GM12878 (cell line): ENCODE results near the gene RBMX. TPM values are rescaled to one million over a fixed set of nuclear protein-coding genes. Genes with fewer than 3 reads are reported as not detected.

Source experiments
- ATAC-seq: fragments of 200-7000 bp; cut with Tn5 transposase; 3 replicates; pipeline ENCODE4 v1.9.1; 2020; ENCODE audit warnings: mild to moderate bottlenecking, moderate library complexity
- BruUV-seq: library from RNA; stranded (reverse); fragments of 400-500 nt; replicated peaks from 2 replicates; lab custom pipeline; 2021; lab: Mats Ljungman, UMichigan
- CTCF ChIA-PET: fragments of 300-600 bp; sonication (Branson Sonifier 250); formaldehyde crosslinking; extraction: SDS; loops from one replicate; lab custom pipeline; 2021; ENCODE audit warnings: inconsistent platforms; lab: Yijun Ruan, JAX
- POLR2A ChIA-PET: fragments of 350-600 bp; formaldehyde crosslinking; extraction: SDS; loops from one replicate; lab custom pipeline; 2021; ENCODE audit warnings: inconsistent platforms; lab: Charles Lee
- RAD21 ChIA-PET: fragments of 300-600 bp; sonication (Branson Sonifier 250); formaldehyde crosslinking; loops from one replicate; lab custom pipeline; 2023; ENCODE audit warnings: antibody characterized with exemption; ENCODE audit not compliant: unreplicated experiment; lab: Charles Lee
- SMC1A ChIA-PET: fragments of 300-600 bp; sonication (Branson Sonifier 250); formaldehyde crosslinking; loops from one replicate; lab custom pipeline; 2023; ENCODE audit not compliant: unreplicated experiment, uncharacterized antibody; lab: Charles Lee
- DNase-seq: peaks from one replicate; pipeline ENCODE4 v3.0.0-alpha.2; 2011; ENCODE audit warnings: low read depth, low spot score
- FAIRE-seq: peaks from 3 replicates; lab custom pipeline; 2011; peaks lifted over from hg19 to GRCh38; lab: Jason Lieb, UNC
- H2AFZ ChIP-seq: 2 replicates; pipeline ENCODE4 v1.6.0; 2011; ENCODE audit warnings: low read depth, low read length, control low read depth; ENCODE audit not compliant: control insufficient read depth
- H3K27ac ChIP-seq: 2 replicates; pipeline ENCODE4 v1.5.1; 2011; ENCODE audit warnings: control low read depth; ENCODE audit not compliant: control insufficient read depth, insufficient read depth
- H3K27me3 ChIP-seq, 2 experiments: replicated peaks in 1 of 2; 2 replicates each; pipeline versions ENCODE4 v1.6.0 to v1.6.1; 2011; ENCODE audit warnings: low read length in 1 of 2; ENCODE audit not compliant: control insufficient read depth in 2 of 2, insufficient read depth in 2 of 2
- H3K36me3 ChIP-seq, 2 experiments: 2 replicates each; pipeline ENCODE4 v1.5.1; 2011; ENCODE audit warnings: low read length in 1 of 2; ENCODE audit not compliant: control insufficient read depth in 2 of 2, insufficient read depth in 2 of 2
- H3K4me1 ChIP-seq: 2 replicates; pipeline ENCODE4 v1.6.1; 2011; ENCODE audit warnings: mild to moderate bottlenecking, low read length, moderate library complexity, mixed read lengths; ENCODE audit not compliant: control insufficient read depth, insufficient read depth
- H3K4me2 ChIP-seq: 2 replicates; pipeline ENCODE4 v1.6.0; 2011; ENCODE audit warnings: control low read depth; ENCODE audit not compliant: control insufficient read depth, insufficient read depth
- H3K4me3 ChIP-seq: fragments of 200-600 bp; sonication (generic); 2 replicates; pipeline ENCODE4 v1.5.1; 2016
- H3K79me2 ChIP-seq: 2 replicates; pipeline ENCODE4 v1.6.0; 2011; ENCODE audit warnings: low read length; ENCODE audit not compliant: control insufficient read depth, insufficient read depth
- H3K9ac ChIP-seq: 2 replicates; pipeline ENCODE4 v1.8.0; 2011; ENCODE audit warnings: low read length, control low read depth, mixed read lengths; ENCODE audit not compliant: control insufficient read depth, insufficient read depth
- H3K9me3 ChIP-seq: replicated peaks from 3 replicates; pipeline ENCODE4 v1.5.1; 2011; ENCODE audit warnings: mild to moderate bottlenecking, low read length; ENCODE audit not compliant: control insufficient read depth, insufficient read depth
- H4K20me1 ChIP-seq: 2 replicates; pipeline ENCODE4 v1.6.0; 2011; ENCODE audit not compliant: control insufficient read depth, insufficient read depth
- ATF7 ChIP-seq: fragments of 450-650 bp; IDR thresholded peaks from 2 replicates; pipeline ENCODE4 v1.6.1; 2016; ENCODE audit warnings: low read depth, mild to moderate bottlenecking
- BMI1 ChIP-seq: fragments of 450-650 bp; IDR thresholded peaks from 2 replicates; pipeline ENCODE4 v1.6.1; 2016; ENCODE audit warnings: mild to moderate bottlenecking, moderate library complexity, borderline replicate concordance
- CBX5 ChIP-seq: sonication (generic); IDR thresholded peaks from 2 replicates; pipeline ENCODE4 v1.6.1; 2016; ENCODE audit warnings: low read depth, moderate library complexity, mild to moderate bottlenecking, inconsistent platforms
- CHD1 ChIP-seq: IDR thresholded peaks from 2 replicates; pipeline ENCODE4 v1.6.1; 2012; ENCODE audit warnings: low read depth, low read length, improper control_type of control experiment
- CHD4 ChIP-seq: fragments of 200-600 bp; sonication (generic); IDR thresholded peaks from 2 replicates; pipeline ENCODE4 v1.6.1; 2016; ENCODE audit warnings: mild to moderate bottlenecking
- CREB1 ChIP-seq: IDR thresholded peaks from 2 replicates; pipeline ENCODE4 v1.6.1; 2012; ENCODE audit warnings: low read depth, mild to moderate bottlenecking, inconsistent platforms
- E4F1 ChIP-seq: fragments of 450-650 bp; IDR thresholded peaks from 2 replicates; pipeline ENCODE4 v1.6.1; 2018; ENCODE audit warnings: borderline replicate concordance, mild to moderate bottlenecking; ENCODE audit not compliant: partially characterized antibody
- FOXM1 ChIP-seq: IDR thresholded peaks from 2 replicates; pipeline ENCODE4 v1.6.1; 2012; ENCODE audit warnings: low read depth, mild to moderate bottlenecking, inconsistent platforms, low read length, moderate library complexity
- GABPA ChIP-seq: IDR thresholded peaks from 2 replicates; pipeline ENCODE4 v1.6.1; 2014; ENCODE audit warnings: antibody characterized with exemption, low read depth, mild to moderate bottlenecking, inconsistent platforms
- HDGF ChIP-seq: fragments of 450-650 bp; IDR thresholded peaks from 2 replicates; pipeline ENCODE4 v1.6.1; 2016; ENCODE audit warnings: antibody characterized with exemption
- MEF2B ChIP-seq: fragments of 450-650 bp; IDR thresholded peaks from 2 replicates; pipeline ENCODE4 v1.6.1; 2018; ENCODE audit warnings: mild to moderate bottlenecking, moderate library complexity; ENCODE audit not compliant: partially characterized antibody, poor library complexity, severe bottlenecking
- MLLT1 ChIP-seq: fragments of 450-650 bp; IDR thresholded peaks from 2 replicates; pipeline ENCODE4 v1.6.1; 2016; ENCODE audit warnings: mild to moderate bottlenecking
- MTA2 ChIP-seq: fragments of 450-650 bp; IDR thresholded peaks from 2 replicates; pipeline ENCODE4 v1.6.1; 2016; ENCODE audit warnings: low read depth, mild to moderate bottlenecking, moderate library complexity
- MYC ChIP-seq: IDR thresholded peaks from 2 replicates; pipeline ENCODE4 v1.6.1; 2011; ENCODE audit warnings: mild to moderate bottlenecking, low read length, moderate library complexity, inconsistent platforms; ENCODE audit not compliant: insufficient read depth, insufficient replicate concordance, insufficient read length, severe bottlenecking
- NR2F1 ChIP-seq: fragments of 450-650 bp; conservative IDR thresholded peaks from 2 replicates; pipeline ENCODE4 v1.6.1; 2017; ENCODE audit warnings: mild to moderate bottlenecking
- POU2F2 ChIP-seq: IDR thresholded peaks from 3 replicates; pipeline ENCODE4 v1.6.1; 2011; ENCODE audit warnings: low read depth, mild to moderate bottlenecking, low read length, borderline replicate concordance
- TBL1XR1 ChIP-seq: IDR thresholded peaks from 2 replicates; pipeline ENCODE4 v1.6.1; 2012; ENCODE audit warnings: low read depth, low read length, improper control_type of control experiment
- TCF3 ChIP-seq: IDR thresholded peaks from 2 replicates; pipeline ENCODE4 v1.6.1; 2012; ENCODE audit warnings: low read depth, mild to moderate bottlenecking, low read length, borderline replicate concordance; ENCODE audit not compliant: insufficient read depth
- YBX1 ChIP-seq: fragments of 450-650 bp; IDR thresholded peaks from 2 replicates; pipeline ENCODE4 v1.6.1; 2016; ENCODE audit warnings: antibody characterized with exemption
- YY1 ChIP-seq: IDR thresholded peaks from 2 replicates; pipeline ENCODE4 v1.6.1; 2011; ENCODE audit warnings: low read depth, mild to moderate bottlenecking, low read length
- ZNF217 ChIP-seq: fragments of 450-650 bp; IDR thresholded peaks from 2 replicates; pipeline ENCODE4 v1.6.1; 2017; ENCODE audit warnings: antibody characterized with exemption, mild to moderate bottlenecking
- WGBS: methylation state at CpG from one replicate; pipeline ENCODE4 v1.1.6; 2016; ENCODE audit warnings: low lambda C conversion rate; ENCODE audit not compliant: insufficient replicate concordance, insufficient coverage; ENCODE audit errors: missing lambda C conversion rate; 5-methylcytosine and 5-hydroxymethylcytosine counted together
- in situ Hi-C: fragments of 300-500 bp; cut with MboI; formaldehyde crosslinking; loops from 9 replicates; pipeline ENCODE4 v1.14.3; 2018; ENCODE audit warnings: mixed read lengths
- intact Hi-C: fragments of 100-400 bp; cut with micrococcal nuclease; formaldehyde crosslinking; loops from one replicate; pipeline ENCODE4 v1.14.2; 2022; ENCODE audit not compliant: unreplicated experiment
- polyA plus RNA-seq, 11 experiments: library from polyadenylated mRNA; depleted of rRNA in 4 of 11; unstranded in 6 of 11; stranded (reverse) in 5 of 11; fragments of >200 nt; fragmentation: Nextera tagmentation in 4 of 11; fragmentation: Illumina TruSeq in 1 of 11; extraction: Ambion mirVana in 4 of 11; extraction: Trizol in 1 of 11; gene quantifications; 1 replicate in 1 of 11; 2 replicates in 10 of 11; pipeline versions ENCODE4 v1.2.1 to v1.2.3, GENCODE V29; 2011 to 2016; ENCODE audit warnings: inconsistent platforms in 2 of 11, missing spikeins in 2 of 11, low read depth in 1 of 11
- total RNA-seq, 4 experiments: library from RNA; depleted of rRNA in 3 of 4; stranded (reverse); fragments of >200 nt in 3 of 4; fragmentation: Illumina TruSeq in 1 of 4; extraction: Trizol in 1 of 4; gene quantifications; 2 replicates each; pipeline versions ENCODE4 v1.2.1 to v1.2.3, GENCODE V29; 2013 to 2021

Gene RBMX
- total and polyA plus RNA-seq, 10 of the 15 experiments (the other 5 are each of a cell fraction or from before 2014, with no cell fraction given) = 252 to 427 (median 288) TPM

- Histone ChIP-seq H3K4me3 (peak overlapping the region; percentile 85), H3K9me3 (no peaks in the 10 kb centered on the region; the same call in 2 of the 3 replicates), H3K79me2 (peaks cover 36% of the 10 kb centered on the region), H3K9ac (peak overlapping the region; percentile 97), H3K4me2 (peak overlapping the region; percentile 30), H3K27me3 (no peaks in the 10 kb centered on the region), H3K27ac (peak overlapping the region; percentile 93), H3K36me3 (peaks cover 0 to 6% of the 10 kb centered on the region in 2 experiments; a peak in 1 of 4 replicates), H4K20me1 (no peaks in the 10 kb centered on the region), H3K4me1 (no peaks in the 10 kb centered on the region; the same call in 1 of the 2 replicates), H2AFZ (peak overlapping the region; percentile 15)
- TSS peak; percentile 80 for BruUV-seq
- ATAC-seq = peak; percentile 54
- ChIA-PET CTCF (interaction anchor here (1.0 to 1.3 kb wide), 4 partner anchors 10 to 168 kb away, joined by 3 to 6 read pairs (median 4); no protein-coding TSS in a partner anchor), SMC1A (interaction anchor here (0.6 to 1.8 kb wide), 5 partner anchors 9 to 164 kb away, joined by 3 to 7 read pairs (median 3); no protein-coding TSS in a partner anchor), POLR2A (interaction anchor here (0.6 to 2.3 kb wide), 12 partner anchors 8 to 1586 kb away, joined by 3 to 6 read pairs (median 4); no protein-coding TSS in a partner anchor), RAD21 (interaction anchor here (0.7 to 1.0 kb wide), 4 partner anchors 29 to 208 kb away, joined by 3 to 4 read pairs (median 3); no protein-coding TSS in a partner anchor)
- DNase-seq = no peak
- intact Hi-C loops (loop anchor here (1.0 kb wide), 1 partner anchor 30 kb away; no protein-coding TSS in a partner anchor), in situ Hi-C loops (no loop called here)
- WGBS = 25% methylated on average over 31 of the region's 32 CpGs
- FAIRE-seq = no peak
- TF ChIP-seq YY1 (peak; percentile 45; the same call in 1 of the 2 replicates), TCF3 (no peak), CHD4 (no peak), ATF7 (no peak), BMI1 (no peak), ZNF217 (no peak), MEF2B (no peak), CBX5 (no peak), MLLT1 (0 out of 2 replicates have a peak, but pooled peaks have one; percentile 24), GABPA (no peak), NR2F1 (no peak), MTA2 (no peak), YBX1 (no peak), MYC (peak; percentile 14), TBL1XR1 (0 out of 2 replicates have a peak, but pooled peaks have one; percentile 15), POU2F2 (peak; percentile 53; the same call in 2 of the 3 replicates), FOXM1 (0 out of 2 replicates have a peak, but pooled peaks have one; percentile 31), CREB1 (no peak), CHD1 (peak; percentile 70; the same call in 1 of the 2 replicates), E4F1 (no peak), HDGF (no peak)
Observed at GRCh38 chrX:136880003-136880451, 498 bp downstream of the RBMX start.
